Stimulated activated naive CD4-positive, alpha-beta T cell (primary cell): Measurements from ENCODE around the gene IPO7.
"Not testable (repeated sequence)": the region's sequence is repeated elsewhere in the genome, so short reads cannot be mapped to it uniquely, and the experiment has no call there.

Source experiments
- DNase-seq, 6 experiments: peaks; one replicate each; lab custom pipeline; 2025; lab: John Stamatoyannopoulos, UW

Gene IPO7

GRCh38 chr11:9384535-9385326, at the start of gene IPO7:
IPO7 (plus strand) TSS chr11:9384652; CDS start chr11:9384764, 112 bp downstream.
- peak; percentile 72 to 86 (median 82) for DNase-seq

DNA sequence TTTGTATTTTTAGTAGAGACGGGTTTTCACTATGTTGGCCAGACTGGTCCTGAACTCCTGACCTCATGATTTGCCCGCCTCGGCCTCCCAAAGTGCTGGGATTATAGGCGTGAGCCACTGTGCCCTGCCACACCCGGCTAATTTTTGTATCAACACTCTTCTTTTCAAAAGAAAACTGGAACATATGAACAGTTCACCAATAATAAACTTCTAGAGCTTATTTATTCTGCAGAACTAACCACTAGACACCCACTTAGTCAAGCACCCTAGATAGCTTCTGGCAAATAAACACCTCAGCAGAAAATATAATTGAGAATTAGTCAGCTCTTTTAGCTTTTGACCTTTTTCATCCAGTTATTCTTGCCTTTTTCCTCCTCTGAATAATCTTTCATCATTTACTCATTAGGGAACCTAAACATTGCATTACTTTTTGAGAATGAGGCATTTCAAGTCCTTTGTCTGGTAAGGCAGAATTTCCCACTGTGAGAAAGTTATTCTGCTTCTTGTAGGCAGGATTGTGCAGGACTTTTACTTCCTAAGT, 42.7 kb upstream of the IPO7 start:
- DNase-seq = no peak

DNA sequence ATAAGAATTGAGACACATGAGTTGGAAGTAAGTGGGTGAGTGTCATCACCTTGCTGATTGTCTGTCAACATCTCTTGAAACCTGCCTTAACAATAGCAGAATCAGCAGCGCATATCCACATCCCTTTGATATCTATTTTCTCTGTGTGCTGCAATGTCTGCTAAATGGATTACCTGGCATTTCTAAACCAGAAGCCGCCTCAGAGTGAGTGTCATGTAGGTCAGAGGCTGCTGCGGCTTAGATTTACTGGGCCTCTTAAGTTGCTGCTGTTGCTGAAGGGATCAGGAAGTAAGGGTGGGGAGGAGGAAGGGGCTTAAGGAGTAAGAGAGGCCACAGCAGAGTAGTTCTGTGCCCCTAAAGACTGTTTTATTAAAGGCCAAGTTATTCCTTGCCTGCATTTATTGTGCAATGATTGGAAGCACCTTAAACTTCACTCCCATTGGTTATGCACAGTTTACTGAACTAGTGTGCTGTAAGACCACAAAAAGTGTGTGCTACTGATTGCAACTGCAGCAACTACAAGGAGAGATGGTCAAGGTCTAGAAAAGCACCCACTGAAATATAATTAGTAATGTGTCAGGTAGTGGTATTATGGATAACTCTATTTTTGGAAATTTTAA, 40.3 kb upstream of the IPO7 start:
- peak in 1 of 6 experiments; percentile 3 for DNase-seq

DNA sequence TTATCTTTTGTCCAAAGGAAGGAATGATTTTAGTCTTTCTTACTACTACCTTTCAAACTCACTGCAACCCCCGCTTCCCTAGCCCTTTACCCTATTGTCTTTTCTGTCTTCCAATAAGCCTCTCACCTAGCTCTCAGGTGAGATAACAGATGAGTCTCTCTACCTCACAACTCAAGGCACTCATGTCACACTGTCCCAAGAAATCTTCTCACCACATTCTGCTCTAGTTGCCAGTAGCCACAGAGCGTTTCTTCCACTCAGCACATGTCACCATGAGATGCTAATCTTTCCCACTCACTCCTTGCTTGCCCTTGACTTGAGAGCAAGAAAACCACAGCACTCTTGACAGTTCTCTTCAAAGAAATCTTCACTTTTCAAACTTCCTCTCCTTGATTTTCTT, 37.4 kb upstream of the IPO7 start:
- DNase-seq = peak in 1 of 6 experiments; percentile 9

GRCh38 chr11:9347779-9348178, 36.7 kb upstream of the IPO7 start:
- DNase-seq = not testable (repeated sequence)

- DNase-seq = no peak
Measured at GRCh38 chr11:9351321-9351881, 33.1 kb upstream of the IPO7 start.

DNA sequence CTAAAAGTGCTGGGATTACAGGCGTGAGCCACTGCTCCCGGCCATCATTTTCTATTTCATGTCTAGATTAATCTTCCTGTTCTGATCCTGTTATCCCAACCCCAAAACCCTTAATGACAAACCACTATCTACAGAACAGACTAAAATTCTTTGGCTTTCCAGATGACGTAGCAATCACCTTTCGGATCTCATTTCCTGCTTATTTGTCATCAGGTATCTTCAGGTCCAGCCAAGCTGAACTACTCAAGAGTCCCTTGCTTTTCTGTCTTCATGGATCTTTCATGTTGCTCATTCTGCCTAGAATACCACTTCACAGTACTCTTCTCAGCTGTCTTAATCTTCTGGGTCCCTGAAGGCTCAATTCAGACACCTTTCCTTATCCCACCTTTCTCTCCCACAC, 27.4 kb upstream of the IPO7 start:
- DNase-seq = no peak

- DNase-seq = not testable (repeated sequence)
Measured at GRCh38 chr11:9360862-9361622, 23.4 kb upstream of the IPO7 start.

- no peak for DNase-seq
Measured at GRCh38 chr11:9362393-9362863, 22.0 kb upstream of the IPO7 start.

DNA sequence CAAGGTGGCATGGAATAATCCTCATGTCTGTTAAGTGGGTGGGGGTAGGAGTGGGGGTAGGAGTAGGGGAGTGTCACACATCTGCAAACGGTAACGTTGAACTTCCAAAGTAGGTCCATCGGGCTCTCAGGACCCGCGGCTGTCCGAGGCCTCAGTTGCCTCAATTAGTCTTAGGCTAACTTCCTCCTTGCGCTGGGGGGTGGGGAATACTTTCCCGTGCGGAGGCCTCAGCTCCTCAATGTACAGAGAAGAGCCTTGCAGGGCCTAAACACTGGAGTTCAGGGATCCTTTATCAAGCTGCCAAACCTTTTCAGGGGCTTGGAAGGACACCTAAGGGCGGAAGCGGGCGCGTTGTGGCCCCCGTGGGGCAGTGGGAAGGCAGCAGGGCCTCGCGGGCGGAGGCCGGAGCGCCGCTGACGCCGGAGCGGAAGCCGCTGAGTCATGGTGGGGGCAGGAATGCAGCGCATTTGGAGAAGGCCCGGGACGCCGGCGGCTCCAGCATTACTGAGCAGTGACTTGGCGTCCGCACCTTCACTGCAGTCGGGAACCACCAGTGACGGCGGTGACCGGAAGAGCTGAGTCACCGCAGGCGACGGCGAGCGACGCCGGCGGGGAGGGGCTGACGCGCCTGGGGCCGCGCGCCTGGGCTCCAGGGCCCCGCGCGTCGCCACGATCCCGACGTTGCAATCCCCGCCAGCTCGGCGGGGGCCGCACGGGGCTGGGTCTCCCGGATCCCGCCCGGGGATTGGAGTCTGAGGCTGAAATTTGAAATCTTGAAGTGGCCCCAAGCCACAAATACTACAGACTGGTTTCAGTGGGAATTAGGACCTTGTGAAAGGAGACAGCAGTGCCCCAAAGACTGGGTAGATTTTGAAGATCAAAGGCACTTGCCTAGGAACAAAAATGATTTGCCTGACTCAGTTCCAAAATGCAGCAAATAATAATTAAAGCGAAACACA, 20.2 kb upstream of the IPO7 start:
- DNase-seq = peak; percentile 42 to 63 (median 60)

GRCh38 chr11:9367551-9367950, 16.9 kb upstream of the IPO7 start:
- no peak for DNase-seq

GRCh38 chr11:9377036-9377435, 7.4 kb upstream of the IPO7 start:
- DNase-seq = no peak

DNA sequence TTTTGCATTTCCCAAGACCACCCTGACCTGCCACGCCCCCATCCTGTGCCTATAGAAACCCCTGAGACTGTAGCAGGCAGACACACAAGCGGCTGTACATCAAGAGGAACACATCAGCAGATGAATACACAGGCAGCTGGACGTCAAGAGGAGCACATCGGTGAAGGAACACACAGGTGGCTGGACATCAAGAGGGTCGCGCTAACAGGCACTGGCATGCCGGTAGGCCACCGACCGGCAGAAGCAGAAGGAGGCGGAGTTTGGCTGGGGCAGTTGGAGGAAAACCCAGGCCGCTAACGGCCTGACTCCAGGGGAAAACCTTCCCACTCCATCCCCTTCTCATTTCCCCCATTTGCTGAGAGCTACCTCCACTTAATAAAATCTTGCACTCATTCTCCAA, 5.4 kb upstream of the IPO7 start:
- no peak for DNase-seq

DNA sequence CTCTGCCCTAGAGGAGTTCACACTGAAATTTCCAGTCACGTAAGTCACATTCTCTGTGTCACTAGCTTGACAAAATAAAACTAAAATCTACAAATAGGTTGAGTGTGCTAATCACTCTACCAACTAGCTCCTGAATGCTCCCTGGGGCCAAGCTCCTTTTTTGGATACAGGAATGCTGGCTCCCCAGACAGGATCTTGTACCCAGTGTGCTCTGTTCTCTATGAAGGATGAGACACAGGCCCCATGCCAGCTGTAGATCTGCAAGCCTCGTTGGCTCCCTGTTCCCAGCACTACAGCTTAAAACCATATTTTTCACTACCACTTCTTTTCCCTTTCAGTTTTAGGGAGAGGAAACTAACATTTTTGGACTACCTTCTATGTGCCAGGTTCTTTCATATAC, 3.7 kb upstream of the IPO7 start:
- DNase-seq = no peak

- no peak for DNase-seq
Measured at GRCh38 chr11:9385327-9385899, 961 bp downstream of the IPO7 start.

GRCh38 chr11:9386086-9386485, 1.6 kb downstream of the IPO7 start:
- DNase-seq = no peak

- no peak for DNase-seq
Measured at GRCh38 chr11:9386901-9387300, 2.4 kb downstream of the IPO7 start.

- no peak for DNase-seq
Measured at GRCh38 chr11:9396310-9396709, 11.9 kb downstream of the IPO7 start.

DNA sequence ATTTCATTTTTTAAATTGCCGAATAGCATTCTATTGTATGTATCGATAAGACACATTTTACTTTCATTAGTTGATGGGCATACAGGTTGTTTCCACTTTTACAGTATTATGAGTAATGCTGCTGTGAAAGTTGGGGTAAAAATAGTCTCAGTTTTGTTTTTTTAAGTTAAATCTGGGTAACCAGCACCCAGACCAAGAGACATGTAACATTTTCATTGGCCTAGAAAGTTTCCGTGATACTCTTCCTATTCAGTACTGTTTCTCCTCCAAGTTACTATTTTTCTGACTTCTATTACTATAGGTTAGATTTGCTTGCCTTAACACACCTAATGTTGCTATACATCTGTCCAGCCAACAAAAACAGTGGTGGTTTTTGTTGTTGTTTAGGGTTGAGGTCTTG, 12.3 kb downstream of the IPO7 start:
- no peak for DNase-seq
